ENCODE measurements around the gene COG5. TPM values are rescaled to one million over a fixed set of nuclear protein-coding genes. Genes with fewer than 3 reads are reported as not detected.

Gene COG5
- total and polyA plus RNA-seq, 5 experiments from 2014 or later = 24.3 to 64.6 (median 30.9) TPM

DNA sequence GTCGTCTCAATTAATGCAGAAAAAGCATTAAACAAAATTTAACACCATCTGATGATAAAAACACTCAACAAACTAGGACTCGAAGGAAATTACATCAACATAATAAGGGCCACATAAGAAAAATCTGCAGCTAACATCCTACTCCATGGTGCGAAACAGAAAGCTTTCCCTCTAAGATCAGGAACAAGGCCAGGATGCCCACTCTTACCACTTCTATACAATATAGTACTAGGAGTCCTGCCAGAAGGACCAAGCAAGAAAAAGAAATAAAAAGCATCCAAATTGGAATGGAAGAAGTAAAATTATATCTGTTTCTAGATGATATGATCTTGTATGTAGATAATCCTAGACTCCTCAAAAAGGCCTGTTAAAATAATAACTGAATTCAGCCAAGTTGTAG, 237.7 kb downstream of the COG5 start:
- Mint-ChIP-seq H3K27me3 (no peaks in the 10 kb centered on the region), H3K4me3 (no peak overlapping the region), H3K9me3 (no peaks in the 10 kb centered on the region), H3K36me3 (peaks cover 8 to 49% (median 35%) of the 10 kb centered on the region in 3 donors), H3K4me1 (peaks cover 0 to 6% (median 0%) of the 10 kb centered on the region in 4 donors), H3K27ac (no peak overlapping the region)
- no peak for DNase-seq
- POLR2A ChIA-PET = no interaction called here
- ATAC-seq = no peak

DNA sequence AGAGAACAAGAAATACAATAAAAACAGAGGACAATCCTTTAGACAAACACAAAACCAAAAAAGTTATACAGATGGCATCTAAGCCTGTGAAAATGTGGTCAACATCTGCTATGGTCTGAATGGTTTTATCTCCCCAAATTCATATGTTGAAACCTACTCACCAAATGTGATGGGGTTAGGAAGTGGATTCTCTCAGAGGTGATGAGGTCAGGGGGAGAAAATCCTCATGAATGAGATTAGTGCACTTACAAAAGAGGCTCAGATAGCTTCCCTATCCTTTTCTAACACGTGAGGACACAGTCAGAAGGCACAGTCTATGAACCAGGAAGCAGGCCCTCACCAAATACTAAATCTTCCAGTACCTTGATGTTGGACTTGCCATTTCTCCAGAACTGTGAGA, 241.7 kb downstream of the COG5 start:
- DNase-seq = no peak
- H3K4me1 Mint-ChIP-seq = peaks cover 0 to 5% (median 0%) of the 10 kb centered on the region in 4 donors
- H3K36me3 Mint-ChIP-seq = peaks cover 8 to 68% (median 46%) of the 10 kb centered on the region in 3 donors
- no peak overlapping the region for H3K27ac Mint-ChIP-seq
- ATAC-seq = no peak
- H3K27me3 Mint-ChIP-seq = no peaks in the 10 kb centered on the region
- no peak overlapping the region for H3K4me3 Mint-ChIP-seq
- H3K9me3 Mint-ChIP-seq = no peaks in the 10 kb centered on the region
- POLR2A ChIA-PET = no interaction called here

DNA sequence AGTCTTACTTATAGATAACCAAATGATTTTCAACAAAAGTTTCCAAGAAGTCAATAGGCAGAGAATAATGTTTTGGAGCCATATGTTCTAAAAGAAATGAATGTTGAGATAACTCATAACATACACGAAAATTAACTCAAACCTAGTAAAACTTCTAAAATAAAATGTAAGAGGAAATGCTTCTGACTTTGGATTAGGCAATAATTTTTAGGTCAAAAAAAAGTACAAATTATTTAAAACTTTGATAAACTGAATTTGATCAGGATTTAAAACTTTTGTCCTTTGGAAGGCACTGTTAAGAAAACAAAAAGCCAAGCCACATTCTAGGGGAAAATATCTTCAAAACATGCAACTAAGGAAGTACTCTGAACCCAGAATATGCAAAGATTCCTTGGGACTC, 242.1 kb downstream of the COG5 start:
- ATAC-seq (no peak), DNase-seq (no peak)
- H3K4me1 Mint-ChIP-seq = peaks cover 0 to 3% (median 0%) of the 10 kb centered on the region in 4 donors
- no peaks in the 10 kb centered on the region for H3K27me3 Mint-ChIP-seq
- H3K36me3 Mint-ChIP-seq = peaks cover 8 to 68% (median 47%) of the 10 kb centered on the region in 3 donors
- POLR2A ChIA-PET = no interaction called here
- H3K4me3 Mint-ChIP-seq = no peak overlapping the region
- no peaks in the 10 kb centered on the region for H3K9me3 Mint-ChIP-seq
- H3K27ac Mint-ChIP-seq = no peak overlapping the region

DNA sequence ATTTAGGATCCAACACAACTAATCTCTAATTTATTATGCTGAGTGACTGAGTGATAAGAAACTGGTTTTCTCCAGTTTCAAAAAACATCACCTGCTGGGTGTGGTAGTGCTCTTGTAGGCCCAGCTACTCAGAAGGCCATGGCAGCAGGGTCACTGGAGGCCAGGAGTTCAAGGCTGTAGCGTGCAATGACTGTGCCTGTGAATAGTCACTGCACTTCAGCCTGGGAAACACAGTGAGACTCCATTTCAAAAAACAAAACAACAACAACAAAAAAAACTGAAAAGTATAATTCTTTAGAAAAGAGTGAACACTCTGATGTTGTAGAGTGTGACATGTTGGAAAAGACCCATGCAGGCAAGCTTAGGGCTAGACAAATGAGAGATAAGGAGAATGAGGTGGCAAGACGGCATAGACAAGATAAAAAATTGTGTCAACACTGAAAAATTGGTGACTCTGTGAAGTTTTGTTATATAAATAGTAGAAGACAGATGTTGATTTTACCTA, 243.9 kb downstream of the COG5 start:
- no peaks in the 10 kb centered on the region for H3K9me3 Mint-ChIP-seq
- H3K27me3 Mint-ChIP-seq = no peaks in the 10 kb centered on the region
- H3K4me1 Mint-ChIP-seq = peaks cover 0 to 5% (median 2%) of the 10 kb centered on the region in 4 donors
- peak overlapping the region in 1 of 10 donors; percentile 34 for H3K27ac Mint-ChIP-seq
- no peak overlapping the region for H3K4me3 Mint-ChIP-seq
- DNase-seq = no peak
- POLR2A ChIA-PET = no interaction called here
- ATAC-seq = no peak
- peaks cover 14 to 70% (median 49%) of the 10 kb centered on the region in 3 donors for H3K36me3 Mint-ChIP-seq

DNA sequence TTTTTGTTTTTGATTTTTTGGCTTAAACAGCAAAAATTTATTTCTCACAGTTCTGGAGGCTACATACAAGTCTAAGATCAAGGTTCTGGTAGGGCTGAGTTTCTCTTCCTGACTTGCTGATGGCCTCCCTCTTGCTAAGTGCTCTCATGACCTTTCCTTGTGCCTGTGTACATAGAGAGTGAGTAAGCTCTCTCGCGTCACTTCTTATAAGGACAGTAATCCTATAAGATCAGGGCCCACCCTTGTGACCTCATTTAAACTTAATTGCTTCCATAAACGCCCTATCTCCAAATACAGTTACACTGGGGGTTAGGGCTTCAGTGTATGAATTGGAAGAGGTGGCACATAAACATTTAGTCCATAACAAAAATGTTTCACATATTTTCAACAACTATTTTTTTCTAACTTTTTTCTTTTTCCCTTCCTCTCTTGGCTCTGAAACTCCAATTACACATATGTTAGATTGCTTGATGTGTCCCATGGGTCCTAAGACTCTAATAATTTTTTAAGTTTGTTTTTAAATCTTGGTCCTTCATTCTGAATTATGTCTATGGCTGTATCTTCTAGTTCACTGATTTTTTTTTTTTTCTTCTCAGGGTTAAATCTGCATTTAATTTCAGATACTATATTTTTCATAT, 245.1 kb downstream of the COG5 start:
- DNase-seq (no peak), ATAC-seq (no peak)
- Mint-ChIP-seq H3K4me1 (peaks cover 0 to 5% (median 2%) of the 10 kb centered on the region in 4 donors), H3K9me3 (no peaks in the 10 kb centered on the region), H3K27ac (no peak overlapping the region), H3K4me3 (no peak overlapping the region), H3K36me3 (peaks cover 14 to 74% (median 51%) of the 10 kb centered on the region in 3 donors), H3K27me3 (no peaks in the 10 kb centered on the region)
- POLR2A ChIA-PET = no interaction called here

DNA sequence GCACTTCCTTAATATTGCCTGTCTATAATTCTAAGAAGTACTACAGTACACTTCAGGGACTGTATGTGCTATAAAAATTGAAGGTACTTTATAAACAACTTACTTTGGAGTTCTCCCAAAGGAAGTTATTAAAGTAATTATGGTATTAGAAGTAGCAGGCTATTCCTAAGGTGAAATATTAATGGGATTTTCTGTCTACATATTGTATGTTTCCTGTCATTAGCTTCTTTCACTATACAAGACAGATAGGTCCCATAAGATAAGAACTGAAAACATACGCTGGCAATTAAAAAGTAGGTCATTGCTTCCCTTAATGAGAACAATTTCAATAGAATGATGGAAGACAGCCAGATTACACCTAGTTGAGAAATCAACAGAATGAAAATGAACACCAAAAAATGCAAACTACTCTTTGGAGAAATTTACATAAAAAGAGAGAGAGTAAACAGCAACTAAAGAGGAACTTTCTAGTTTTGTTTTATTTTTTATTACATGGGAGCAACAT, 248.0 kb downstream of the COG5 start:
- Mint-ChIP-seq H3K4me1 (peaks cover 0 to 5% (median 2%) of the 10 kb centered on the region in 4 donors), H3K36me3 (peaks cover 9 to 59% (median 34%) of the 10 kb centered on the region in 3 donors), H3K27me3 (no peaks in the 10 kb centered on the region), H3K9me3 (no peaks in the 10 kb centered on the region), H3K4me3 (no peak overlapping the region), H3K27ac (no peak overlapping the region)
- POLR2A ChIA-PET = no interaction called here
- no peak for DNase-seq
- no peak for ATAC-seq

DNA sequence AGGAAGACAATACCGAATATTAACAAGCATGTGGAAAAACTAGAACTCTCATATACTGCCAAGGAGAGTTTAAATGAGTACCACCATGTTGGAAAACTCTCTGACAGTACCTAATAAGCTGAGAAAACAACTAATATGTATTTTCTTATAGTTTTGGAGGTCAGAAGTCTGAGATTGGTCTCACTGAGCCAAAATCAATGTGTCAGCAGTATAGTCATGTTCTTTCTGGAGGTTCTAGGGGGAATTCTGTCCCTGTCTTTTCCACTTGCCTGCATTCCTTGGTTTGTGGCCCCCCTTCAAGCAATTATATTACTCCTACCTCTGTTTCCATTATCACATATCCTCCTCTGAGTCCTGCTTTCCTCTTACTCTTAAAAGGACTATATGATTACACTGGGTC, 250.4 kb downstream of the COG5 start:
- no peaks in the 10 kb centered on the region for H3K9me3 Mint-ChIP-seq
- no peak overlapping the region for H3K27ac Mint-ChIP-seq
- POLR2A ChIA-PET = no interaction called here

DNA sequence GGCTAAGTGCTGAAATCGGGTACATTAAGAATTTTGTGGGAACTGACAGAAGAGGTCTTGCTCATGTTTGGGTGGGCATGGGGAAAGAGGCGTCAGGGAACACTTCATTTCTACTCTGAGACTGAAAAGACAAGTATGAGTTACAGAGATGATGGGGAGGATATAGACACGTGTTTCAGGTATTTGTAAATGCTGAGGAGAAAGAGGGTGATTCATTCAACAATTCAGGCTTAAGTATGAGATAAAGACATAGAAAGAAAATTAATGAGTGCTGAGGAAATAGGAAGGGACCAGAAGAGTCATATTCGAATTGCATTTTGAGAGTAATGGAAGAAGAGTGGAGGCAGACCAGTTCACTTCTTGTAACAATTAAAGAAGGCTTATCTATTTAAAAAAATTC, 251.3 kb downstream of the COG5 start:
- H3K9me3 Mint-ChIP-seq = no peaks in the 10 kb centered on the region

More for the DNA sequence above, 250.4 kb downstream of the COG5 start:
- no peak for DNase-seq
- no peak for ATAC-seq
- H3K4me1 Mint-ChIP-seq = peaks cover 0 to 5% (median 1%) of the 10 kb centered on the region in 4 donors
- H3K4me3 Mint-ChIP-seq = no peak overlapping the region
- H3K27me3 Mint-ChIP-seq = no peaks in the 10 kb centered on the region
- H3K36me3 Mint-ChIP-seq = peaks cover 9 to 41% (median 23%) of the 10 kb centered on the region in 3 donors

DNA sequence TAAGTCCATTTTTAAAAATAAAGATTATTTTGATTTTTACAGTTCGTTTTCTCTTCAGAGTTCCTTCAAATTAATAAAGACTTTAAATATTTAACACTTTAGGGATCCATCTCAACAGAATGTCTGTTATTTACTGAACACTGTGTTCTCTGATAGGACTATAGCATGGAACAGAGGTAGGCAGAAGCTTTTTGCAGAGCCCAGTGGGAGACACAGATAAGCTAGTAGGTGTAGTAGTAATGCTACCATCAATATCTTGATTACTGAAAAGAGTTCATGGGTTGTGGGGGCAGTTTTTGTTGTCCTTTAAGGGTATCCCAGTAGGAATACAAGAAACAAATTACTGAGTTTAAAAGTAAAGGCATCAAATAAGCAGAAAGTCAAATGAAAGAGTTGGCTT, 254.4 kb downstream of the COG5 start:
- Mint-ChIP-seq H3K27ac (no peak overlapping the region), H3K36me3 (peaks cover 3 to 25% (median 23%) of the 10 kb centered on the region in 3 donors), H3K4me1 (peaks cover 0 to 3% (median 3%) of the 10 kb centered on the region in 4 donors), H3K27me3 (no peaks in the 10 kb centered on the region), H3K4me3 (no peak overlapping the region), H3K9me3 (peaks cover 0 to 8% (median 0%) of the 10 kb centered on the region in 9 donors)
- no peak for ATAC-seq
- no peak for DNase-seq
- POLR2A ChIA-PET = no interaction called here

More for the DNA sequence above, 251.3 kb downstream of the COG5 start:
- no peak for DNase-seq
- no peak for ATAC-seq
- Mint-ChIP-seq H3K27ac (peak overlapping the region in 3 of 10 donors; percentile 2 to 20 (median 11)), H3K4me1 (peaks cover 0 to 5% (median 1%) of the 10 kb centered on the region in 4 donors), H3K36me3 (peaks cover 9 to 34% (median 21%) of the 10 kb centered on the region in 3 donors), H3K27me3 (no peaks in the 10 kb centered on the region), H3K4me3 (no peak overlapping the region)
- POLR2A ChIA-PET = no interaction called here

DNA sequence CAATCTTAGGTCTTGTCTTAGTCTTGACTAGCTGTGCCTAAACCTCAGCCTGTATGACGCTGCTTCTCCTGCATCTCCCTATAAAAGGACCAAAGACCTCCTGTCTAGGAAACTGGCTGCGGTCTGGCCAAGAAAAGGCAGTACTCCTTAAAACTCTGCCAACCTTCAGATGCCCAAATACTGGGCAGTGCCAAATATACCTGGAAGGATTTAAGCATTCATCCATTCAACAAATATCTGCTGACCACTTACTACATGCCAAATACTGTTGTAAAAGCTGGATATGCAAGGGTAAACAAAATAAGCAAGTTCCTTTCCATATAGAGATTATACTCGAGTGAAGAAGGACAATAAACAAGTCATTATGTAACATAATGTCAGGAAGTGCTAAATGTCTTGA, 259.1 kb downstream of the COG5 start:
- Mint-ChIP-seq H3K4me1 (peaks cover 0 to 6% (median 3%) of the 10 kb centered on the region in 4 donors), H3K27ac (peak overlapping the region in 1 of 10 donors; percentile 16), H3K4me3 (no peak overlapping the region), H3K36me3 (peaks cover 0 to 19% (median 7%) of the 10 kb centered on the region in 3 donors), H3K27me3 (no peaks in the 10 kb centered on the region), H3K9me3 (peaks cover 0 to 8% (median 0%) of the 10 kb centered on the region in 9 donors)
- POLR2A ChIA-PET = no interaction called here
- no peak for ATAC-seq
- DNase-seq = no peak

DNA sequence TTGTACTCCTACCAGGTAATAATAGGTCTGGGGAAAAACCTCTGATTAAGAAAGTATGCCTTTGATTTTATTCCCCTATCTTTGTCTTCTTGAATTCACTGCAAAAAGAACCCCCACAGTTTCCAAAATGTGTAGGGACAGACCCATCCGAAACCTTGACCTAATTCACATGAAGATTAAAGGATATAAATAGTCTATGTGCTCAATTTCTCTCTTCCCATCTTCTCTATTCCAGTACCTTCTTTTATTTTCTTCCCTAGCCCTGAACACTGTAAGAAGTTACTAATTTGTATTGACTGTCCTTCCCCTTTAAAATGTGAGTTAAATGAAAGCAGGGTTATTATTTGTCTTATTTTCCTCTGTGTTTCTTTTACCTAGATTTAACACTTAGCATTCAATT, 259.7 kb downstream of the COG5 start:
- no peak for DNase-seq
- H3K4me1 Mint-ChIP-seq = peaks cover 0 to 6% (median 3%) of the 10 kb centered on the region in 4 donors
- H3K4me3 Mint-ChIP-seq = peak overlapping the region in 1 of 10 donors; percentile 1
- H3K36me3 Mint-ChIP-seq = peaks cover 0 to 19% (median 10%) of the 10 kb centered on the region in 3 donors
- no peak for ATAC-seq
- peak overlapping the region in 2 of 10 donors; percentile 11 to 35 for H3K27ac Mint-ChIP-seq
- POLR2A ChIA-PET = no interaction called here
- peaks cover 0 to 8% (median 0%) of the 10 kb centered on the region in 9 donors for H3K9me3 Mint-ChIP-seq
- no peaks in the 10 kb centered on the region for H3K27me3 Mint-ChIP-seq

DNA sequence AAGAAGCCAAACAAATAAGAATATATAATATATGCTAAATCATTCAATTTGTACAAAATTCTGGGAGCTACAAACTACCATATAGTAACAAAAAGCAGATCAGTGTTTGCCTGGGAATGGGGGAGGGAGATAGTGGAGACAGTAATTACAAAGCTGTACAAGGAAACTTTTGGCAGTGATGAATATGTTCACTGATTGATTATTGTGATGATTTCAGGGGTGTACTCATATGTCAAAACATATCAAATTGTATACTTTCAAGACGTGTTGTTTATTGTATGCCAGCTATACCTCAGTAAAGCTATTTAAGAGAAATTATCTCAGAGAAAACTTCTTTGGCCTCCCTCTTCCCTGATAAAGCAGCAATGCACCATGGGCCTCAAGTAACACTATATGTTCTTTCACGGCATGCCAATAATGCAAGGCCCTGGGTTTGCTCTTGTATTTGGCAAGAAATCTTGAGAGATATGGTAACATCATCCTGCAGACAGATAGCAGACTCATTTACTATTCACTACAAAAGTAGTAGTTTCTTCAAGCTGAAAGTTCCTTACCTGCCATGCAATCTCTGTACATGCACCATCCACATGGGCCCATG, 261.4 kb downstream of the COG5 start:
- Mint-ChIP-seq H3K9me3 (peaks cover 0 to 8% (median 0%) of the 10 kb centered on the region in 9 donors), H3K27ac (no peak overlapping the region), H3K36me3 (peaks cover 4 to 21% (median 13%) of the 10 kb centered on the region in 3 donors), H3K4me3 (no peak overlapping the region), H3K27me3 (no peaks in the 10 kb centered on the region), H3K4me1 (peaks cover 0 to 6% (median 3%) of the 10 kb centered on the region in 4 donors)
- POLR2A ChIA-PET = no interaction called here
- ATAC-seq (no peak), DNase-seq (no peak)

DNA sequence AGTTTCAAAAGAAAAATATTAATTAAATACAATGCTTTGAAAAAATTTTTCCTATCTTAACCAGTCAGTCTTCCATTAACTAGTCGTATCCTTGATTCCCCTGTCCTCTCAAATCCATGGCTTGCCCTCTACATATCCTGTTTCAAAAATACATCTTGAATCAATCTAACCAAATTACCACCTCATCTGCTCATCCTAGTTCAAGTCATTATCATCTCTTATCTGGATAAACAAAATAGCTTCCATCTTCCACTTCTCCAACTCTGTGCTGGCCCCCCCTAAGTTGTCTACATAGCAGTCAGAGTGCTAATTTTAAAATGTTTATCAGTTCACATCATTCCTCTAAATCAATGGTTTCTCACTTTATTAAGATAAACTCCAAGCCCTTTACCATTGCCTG, 269.5 kb downstream of the COG5 start:
- DNase-seq = no peak
- Mint-ChIP-seq H3K4me3 (no peak overlapping the region), H3K27me3 (no peaks in the 10 kb centered on the region), H3K36me3 (peaks cover 16 to 66% (median 43%) of the 10 kb centered on the region in 3 donors), H3K4me1 (peaks cover 0 to 2% (median 0%) of the 10 kb centered on the region in 4 donors), H3K27ac (peak overlapping the region in 1 of 10 donors; percentile 4), H3K9me3 (no peaks in the 10 kb centered on the region)
- no peak for ATAC-seq
- POLR2A ChIA-PET = no interaction called here
